KBM-7 (cell line): ENCODE measurements around the gene SPATA3.
"Not testable (repeated sequence)": the region's sequence is repeated elsewhere in the genome, so short reads cannot be mapped to it uniquely, and the experiment has no call there.

Source experiments
- DNase-seq: peaks from one replicate; pipeline ENCODE4 v3.0.0-alpha.2; 2015
- in situ Hi-C: fragments of 300-500 bp; cut with MboI; formaldehyde crosslinking; loops from 2 replicates; pipeline ENCODE4 v1.14.3; 2020; ENCODE audit warnings: low sequenced_read_pairs, low pct_unique_long_range_greater_than_20kb, mixed read lengths

The SPATA3 gene

GRCh38 chr2:230964136-230964730, 31.7 kb upstream of the SPATA3 start:
- no peak for DNase-seq
- in situ Hi-C loops: no loop called here

GRCh38 chr2:230967113-230967512, 28.8 kb upstream of the SPATA3 start:
- DNase-seq: no peak
- in situ Hi-C loops: no loop called here

DNA sequence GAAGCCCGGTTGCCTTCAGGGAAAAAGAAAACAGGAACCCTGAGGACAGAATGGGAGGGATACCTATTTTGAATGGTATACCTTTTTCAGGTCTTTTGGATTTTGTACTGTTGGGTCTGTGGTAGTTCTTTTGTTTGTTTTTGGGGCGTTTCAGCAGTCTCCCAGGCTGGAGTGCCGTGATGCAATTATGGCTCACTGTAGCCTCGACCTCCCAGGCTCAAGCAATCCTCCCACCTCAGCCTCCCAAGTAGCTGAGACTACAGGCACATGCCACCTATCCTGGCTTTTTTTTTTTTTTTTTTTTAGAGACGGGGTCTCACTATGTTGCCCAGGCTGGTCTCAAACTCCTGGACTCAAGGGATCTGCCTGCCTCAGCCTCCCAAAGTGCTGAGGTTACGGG, 27.6 kb upstream of the SPATA3 start:
- in situ Hi-C loops, DNase-seq: not testable (repeated sequence)

DNA sequence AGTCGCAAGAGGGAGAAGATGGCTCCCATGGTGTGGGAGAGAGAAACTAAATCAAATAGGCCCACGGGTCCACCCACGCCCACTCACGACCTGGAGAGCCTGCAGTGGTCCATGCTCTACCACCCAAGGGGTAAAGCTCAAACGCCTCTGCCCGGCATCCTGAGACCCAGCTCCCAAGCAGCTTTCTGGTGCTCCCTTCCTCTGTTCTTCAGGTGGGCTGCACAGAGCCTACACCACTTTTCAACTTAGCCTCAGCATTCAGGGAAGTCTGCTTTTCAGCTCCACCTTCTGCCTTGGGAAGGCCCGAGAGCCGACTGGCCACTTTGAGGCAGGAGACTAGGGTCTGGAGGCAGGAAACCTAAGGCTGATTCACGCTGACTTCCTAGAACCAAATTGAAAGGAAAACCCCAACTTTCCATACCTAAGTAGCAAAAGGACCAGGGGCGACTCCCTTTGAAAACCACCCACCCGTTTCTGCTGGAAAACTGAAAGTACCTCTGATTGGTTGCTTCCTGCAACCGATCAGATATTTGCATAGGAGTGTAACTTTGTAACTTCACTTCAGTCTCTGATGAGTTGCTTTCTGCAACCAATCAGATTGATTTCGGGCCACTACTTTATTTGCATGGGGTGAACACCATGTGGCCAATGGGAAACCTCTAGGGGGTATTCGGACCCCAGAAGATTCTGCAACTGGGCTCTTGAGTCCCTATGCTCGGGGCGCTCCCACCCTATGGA, 26.8 kb upstream of the SPATA3 start:
- in situ Hi-C loops: no loop called here
- DNase-seq: no peak

DNA sequence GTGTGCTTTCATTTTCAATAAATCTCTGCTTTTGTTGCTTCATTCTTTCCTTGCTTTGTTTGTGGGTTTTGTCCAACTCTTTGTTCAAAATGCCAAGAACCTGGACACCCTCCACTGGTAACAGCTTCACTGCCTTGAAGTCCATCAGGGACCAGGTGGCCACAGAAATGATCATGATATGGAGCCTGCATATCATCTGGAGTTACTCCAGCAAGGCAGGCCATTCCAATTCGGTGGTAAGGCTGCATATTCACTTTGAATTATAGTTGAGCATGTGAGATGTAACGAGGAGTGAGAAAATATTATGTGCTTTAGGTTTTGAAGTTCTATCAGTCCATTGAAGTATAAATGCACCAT, 26.3 kb upstream of the SPATA3 start:
- no peak for DNase-seq
- in situ Hi-C loops: no loop called here

DNA sequence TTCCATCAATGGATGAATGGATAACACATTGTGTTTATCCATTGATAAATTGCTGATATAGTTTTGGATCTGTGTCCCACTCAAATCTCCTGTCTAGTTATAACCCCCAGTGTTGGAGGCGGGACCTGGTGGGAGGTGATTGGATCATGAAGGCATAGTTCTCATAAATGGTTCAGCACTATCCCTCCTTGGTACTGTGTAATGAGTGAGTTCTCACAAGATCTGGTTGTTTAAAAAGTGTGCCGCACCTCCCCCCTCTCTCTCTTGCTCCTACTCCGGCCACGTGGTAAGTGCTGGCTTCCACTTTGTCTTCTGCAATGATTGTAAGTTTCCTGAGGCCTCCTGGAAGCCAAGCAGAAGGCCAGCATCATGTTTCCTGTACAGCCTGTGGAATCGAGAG, 23.9 kb upstream of the SPATA3 start:
- no peak for DNase-seq
- in situ Hi-C loops: no loop called here

GRCh38 chr2:230974096-230974913, 21.6 kb upstream of the SPATA3 start:
- no peak for DNase-seq
- in situ Hi-C loops: no loop called here

DNA sequence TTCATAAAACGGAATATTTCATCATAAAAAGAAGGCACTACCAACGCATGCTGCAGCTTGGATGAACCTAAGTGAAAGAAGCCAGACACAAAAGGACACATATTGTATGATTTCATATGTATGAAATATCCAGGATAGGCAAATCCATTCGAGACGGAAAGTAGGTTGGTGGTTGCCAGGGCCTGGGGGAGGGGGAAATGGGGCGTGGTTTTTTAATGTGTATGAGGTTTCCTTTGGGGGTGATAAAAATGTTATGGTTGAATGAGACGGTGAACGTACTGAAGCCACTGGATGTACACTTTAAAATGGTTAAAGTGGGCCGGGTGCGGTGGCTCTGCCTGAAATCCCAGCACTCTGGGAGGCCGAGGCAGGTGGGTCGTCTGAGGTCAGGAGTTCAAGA, 20.0 kb upstream of the SPATA3 start:
- DNase-seq: no peak
- in situ Hi-C loops: loop anchor here (25.0 kb wide), 1 partner anchor 139 kb away; no protein-coding TSS in a partner anchor

- in situ Hi-C loops: loop anchor here (25.0 kb wide), 1 partner anchor 139 kb away; no protein-coding TSS in a partner anchor
Observed at GRCh38 chr2:230976671-230977171, 19.2 kb upstream of the SPATA3 start.

GRCh38 chr2:230980468-230980867, 15.5 kb upstream of the SPATA3 start:
- DNase-seq: no peak
- in situ Hi-C loops: loop anchor here (10.0 to 25.0 kb wide), 2 partner anchors 66 to 143 kb away; no protein-coding TSS in a partner anchor

More at GRCh38 chr2:230976671-230977171, 19.2 kb upstream of the SPATA3 start:
- DNase-seq: peak; percentile 28

DNA sequence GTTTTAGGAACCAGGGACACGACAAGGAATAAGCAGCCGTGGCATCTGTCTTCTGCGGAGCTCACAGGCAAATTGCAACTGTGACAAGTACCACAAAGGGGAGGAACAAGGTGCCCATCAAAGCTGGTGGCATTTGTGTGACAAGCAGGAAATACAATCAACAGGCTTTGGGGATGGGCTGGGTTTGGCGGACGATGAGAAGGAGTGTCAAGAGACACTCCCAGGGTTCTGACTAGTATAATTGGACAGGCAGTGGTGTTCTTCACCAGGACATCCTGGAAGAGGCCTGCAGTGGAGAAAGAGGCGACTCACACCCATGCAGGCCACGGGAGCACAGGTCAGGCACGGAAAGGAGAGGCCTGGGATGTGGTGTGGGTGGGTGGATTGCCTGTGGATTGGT, 14.2 kb upstream of the SPATA3 start:
- no peak for DNase-seq
- in situ Hi-C loops: loop anchor here (10.0 to 25.0 kb wide), 2 partner anchors 67 to 144 kb away; no protein-coding TSS in a partner anchor

DNA sequence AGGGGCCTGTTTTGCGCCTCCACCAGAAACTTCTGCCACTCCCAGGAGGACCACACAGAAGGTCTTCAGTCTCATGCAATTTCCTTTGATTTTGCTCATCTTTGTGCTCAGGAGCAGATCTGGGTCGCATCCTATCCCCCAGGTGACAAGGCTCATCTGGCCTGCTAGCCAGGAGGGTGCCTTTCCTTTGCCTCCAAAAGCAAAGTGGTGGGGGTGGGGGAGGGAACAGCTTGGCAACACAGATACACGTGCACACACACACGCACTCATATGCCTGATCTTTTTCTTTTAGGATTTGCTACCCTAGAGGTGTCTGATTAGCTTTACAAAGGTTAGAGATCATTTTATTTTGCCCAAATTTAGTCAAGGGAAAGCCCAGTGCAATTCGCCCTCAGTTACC, 13.8 kb upstream of the SPATA3 start:
- in situ Hi-C loops: loop anchor here (10.0 to 25.0 kb wide), 2 partner anchors 67 to 145 kb away; no protein-coding TSS in a partner anchor
- DNase-seq: no peak

GRCh38 chr2:230982528-230982927, 13.4 kb upstream of the SPATA3 start:
- in situ Hi-C loops: loop anchor here (10.0 to 25.0 kb wide), 2 partner anchors 68 to 145 kb away; no protein-coding TSS in a partner anchor
- no peak for DNase-seq

DNA sequence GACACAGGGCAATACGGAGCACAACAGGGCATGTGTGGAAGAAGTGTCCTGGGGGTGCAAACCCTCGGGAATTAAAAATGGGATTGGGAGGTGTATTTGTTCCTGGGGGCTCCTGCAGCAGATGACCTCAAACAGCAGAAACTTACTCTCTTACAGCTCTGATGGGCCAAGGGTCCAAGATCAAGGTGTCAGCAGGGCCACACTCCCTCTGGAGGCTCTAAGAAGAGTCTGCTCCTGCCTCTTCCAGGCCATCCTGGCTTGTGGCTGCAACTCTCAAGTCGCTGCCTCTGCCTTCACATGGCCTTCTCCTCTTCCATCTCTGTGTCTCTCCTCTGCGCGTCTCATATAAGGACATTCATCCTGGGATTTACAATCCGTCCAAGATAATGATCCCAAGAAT, 12.4 kb upstream of the SPATA3 start:
- in situ Hi-C loops: loop anchor here (10.0 to 25.0 kb wide), 2 partner anchors 69 to 146 kb away; no protein-coding TSS in a partner anchor

GRCh38 chr2:230984393-230985220, 11.3 kb upstream of the SPATA3 start:
- in situ Hi-C loops: loop anchor here (10.0 to 25.0 kb wide), 2 partner anchors 70 to 147 kb away; no protein-coding TSS in a partner anchor
- DNase-seq: no peak

More for the DNA sequence above, 12.4 kb upstream of the SPATA3 start:
- DNase-seq: no peak

- DNase-seq: no peak
- in situ Hi-C loops: loop anchor here (10.0 to 25.0 kb wide), 2 partner anchors 71 to 148 kb away; no protein-coding TSS in a partner anchor
Observed at GRCh38 chr2:230985519-230986231, 10.2 kb upstream of the SPATA3 start.

DNA sequence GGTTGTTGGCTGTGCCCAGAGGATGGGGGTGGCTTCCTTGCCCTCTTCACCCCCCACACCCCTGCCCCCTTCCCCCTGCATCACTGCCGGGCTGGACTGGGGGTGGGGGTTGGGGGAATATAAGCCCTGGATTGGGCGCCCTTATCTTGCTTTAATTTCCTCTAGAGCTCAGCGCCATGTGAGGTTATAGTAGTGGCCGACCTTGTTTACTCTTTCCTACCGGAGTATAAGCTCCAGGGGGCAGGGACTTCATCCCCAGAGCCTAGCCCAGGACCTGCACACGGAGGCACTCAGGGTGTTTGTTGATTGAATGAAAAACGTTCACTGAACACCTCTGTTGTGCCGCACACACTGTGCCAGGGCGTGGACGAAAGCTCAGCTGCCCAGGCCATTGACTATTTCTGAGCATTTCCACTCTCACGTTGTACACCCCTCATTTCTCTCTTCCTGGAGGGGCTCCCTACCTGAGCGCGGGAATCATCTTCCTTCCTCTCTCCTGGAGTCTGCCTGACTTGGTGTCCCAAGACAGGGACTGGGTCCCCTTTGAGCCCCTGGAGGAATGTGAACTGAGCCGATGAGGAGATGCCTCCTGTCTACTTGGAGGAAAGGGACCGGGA, 9.3 kb upstream of the SPATA3 start:
- in situ Hi-C loops: loop anchor here (10.0 to 25.0 kb wide), 2 partner anchors 72 to 149 kb away; no protein-coding TSS in a partner anchor

More for the DNA sequence above, 9.3 kb upstream of the SPATA3 start:
- DNase-seq: no peak
